GM12801 (cell line): ENCODE measurements around the gene RP2.

Experiments used
- TF ChIP-seq, protein P1 (sequence below): IDR thresholded peaks from one replicate; pipeline ENCODE4 v1.5.1; 2011; ENCODE audit warnings: control low read depth; ENCODE audit not compliant: insufficient read length; ENCODE audit errors: extremely low read depth

RP2 gene

DNA sequence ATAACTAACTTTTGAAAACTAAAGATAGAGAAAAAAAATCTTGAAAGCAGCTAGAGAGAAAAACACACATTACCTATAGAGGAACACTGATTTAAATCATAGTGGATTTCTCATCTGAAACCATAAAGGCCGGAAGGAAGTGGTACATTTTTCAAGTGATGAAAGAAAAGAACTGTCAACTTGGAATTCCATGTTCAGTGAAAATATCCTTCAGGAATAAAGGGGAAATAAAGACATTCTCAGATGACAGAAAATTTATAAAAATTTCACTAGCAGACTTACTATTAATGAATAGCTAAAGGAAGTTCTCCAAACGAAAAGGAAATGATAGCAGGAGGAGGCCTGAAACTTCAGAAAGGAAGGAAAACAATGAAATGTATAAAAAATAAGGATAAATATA, 67.8 kb downstream of the RP2 start:
- TF ChIP-seq, protein P1, sequence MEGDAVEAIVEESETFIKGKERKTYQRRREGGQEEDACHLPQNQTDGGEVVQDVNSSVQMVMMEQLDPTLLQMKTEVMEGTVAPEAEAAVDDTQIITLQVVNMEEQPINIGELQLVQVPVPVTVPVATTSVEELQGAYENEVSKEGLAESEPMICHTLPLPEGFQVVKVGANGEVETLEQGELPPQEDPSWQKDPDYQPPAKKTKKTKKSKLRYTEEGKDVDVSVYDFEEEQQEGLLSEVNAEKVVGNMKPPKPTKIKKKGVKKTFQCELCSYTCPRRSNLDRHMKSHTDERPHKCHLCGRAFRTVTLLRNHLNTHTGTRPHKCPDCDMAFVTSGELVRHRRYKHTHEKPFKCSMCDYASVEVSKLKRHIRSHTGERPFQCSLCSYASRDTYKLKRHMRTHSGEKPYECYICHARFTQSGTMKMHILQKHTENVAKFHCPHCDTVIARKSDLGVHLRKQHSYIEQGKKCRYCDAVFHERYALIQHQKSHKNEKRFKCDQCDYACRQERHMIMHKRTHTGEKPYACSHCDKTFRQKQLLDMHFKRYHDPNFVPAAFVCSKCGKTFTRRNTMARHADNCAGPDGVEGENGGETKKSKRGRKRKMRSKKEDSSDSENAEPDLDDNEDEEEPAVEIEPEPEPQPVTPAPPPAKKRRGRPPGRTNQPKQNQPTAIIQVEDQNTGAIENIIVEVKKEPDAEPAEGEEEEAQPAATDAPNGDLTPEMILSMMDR, result no peak

- TF ChIP-seq, protein P1, result no peak
These were observed 73.6 kb downstream of the RP2 start for GRCh38 chrX:46910415-46910814.

GRCh38 chrX:46912098-46912602, 75.3 kb downstream of the RP2 start, which contains the start of gene JADE3:
JADE3 (plus strand) TSS chrX:46912421; CDS start chrX:46984895, 72,474 bp downstream.
- TF ChIP-seq, protein P1, result no peak

- TF ChIP-seq, protein P1, result no peak
These were observed 76.0 kb downstream of the RP2 start for GRCh38 chrX:46912603-46913491.

- TF ChIP-seq, protein P1, result no peak
These were observed 76.8 kb downstream of the RP2 start for GRCh38 chrX:46913667-46914066.

- TF ChIP-seq, protein P1, result no peak
These were observed 79.4 kb downstream of the RP2 start for GRCh38 chrX:46916273-46916672.

GRCh38 chrX:46917622-46918021, 80.8 kb downstream of the RP2 start:
- TF ChIP-seq, protein P1, result no peak
